K562 (cell line): Measurements from ENCODE around the gene FBL. TPM values are rescaled to one million over a fixed set of nuclear protein-coding genes. Genes with fewer than 3 reads are reported as not detected.

Source experiments
- BCL6 ChIP-seq: fragments of 250-450 bp; sonication (Bioruptor Pico); IDR thresholded peaks from 2 replicates; pipeline ENCODE4 v1.4.0; 2020
- CGGBP1 ChIP-seq: fragments of 250-450 bp; sonication (Bioruptor Pico); IDR thresholded peaks from 2 replicates; pipeline ENCODE4 v1.9.0; 2021; ENCODE audit warnings: mild to moderate bottlenecking
- CREB3L1 ChIP-seq: fragments of 450-650 bp; IDR thresholded peaks from 2 replicates; pipeline ENCODE4 v1.6.1; 2014; ENCODE audit warnings: low read depth, mild to moderate bottlenecking, moderate library complexity, borderline replicate concordance
- ETV6 ChIP-seq, 3 experiments: fragments of 150-350 bp in 1 of 3; sonication (generic) in 1 of 3; formaldehyde crosslinking in 1 of 3; IDR thresholded peaks; 2 replicates each; pipeline versions ENCODE4 v1.6.1 to v1.8.0; 2014 to 2022; ENCODE audit warnings: borderline replicate concordance in 2 of 3, low read depth in 2 of 3, antibody characterized with exemption in 1 of 3, low read length in 1 of 3, mild to moderate bottlenecking in 1 of 3, missing genetic modification reagents in 1 of 3
- FOS ChIP-seq: IDR thresholded peaks from 3 replicates; pipeline ENCODE4 v1.6.1; 2011; ENCODE audit not compliant: insufficient read length; ENCODE audit errors: extremely low read depth
- KLF10 ChIP-seq: fragments of 250-450 bp; sonication (Bioruptor Pico); IDR thresholded peaks from 2 replicates; pipeline ENCODE4 v1.6.1; 2021; ENCODE audit warnings: matching md5 sums
- NBN ChIP-seq: fragments of 450-650 bp; IDR thresholded peaks from 2 replicates; pipeline ENCODE4 v1.6.1; 2016; ENCODE audit warnings: low read depth, mild to moderate bottlenecking
- NFRKB ChIP-seq: fragments of 450-650 bp; IDR thresholded peaks from 2 replicates; pipeline ENCODE4 v1.6.1; 2016; ENCODE audit warnings: low read depth
- RAD51 ChIP-seq: fragments of 450-650 bp; IDR thresholded peaks from 2 replicates; pipeline ENCODE4 v1.7.1; 2016; ENCODE audit warnings: low read depth, mild to moderate bottlenecking, borderline replicate concordance
- SMARCA5 ChIP-seq: fragments of 450-650 bp; IDR thresholded peaks from 2 replicates; pipeline ENCODE4 v1.6.1; 2016
- SNRNP70 ChIP-seq: fragments of 200-400 bp; formaldehyde crosslinking; optimal IDR thresholded peaks from 2 replicates; pipeline ENCODE3; 2017; ENCODE audit warnings: low read depth, low read length
- ZBTB40 ChIP-seq, 2 experiments: fragments of 450-650 bp in 1 of 2; sonication (generic) in 1 of 2; formaldehyde crosslinking in 1 of 2; IDR thresholded peaks; 2 replicates each; pipeline versions ENCODE4 v1.7.1 to v1.9.0; 2016 to 2022; ENCODE audit warnings: inconsistent platforms in 1 of 2, mild to moderate bottlenecking in 1 of 2, missing genetic modification reagents in 1 of 2
- ZNF143 ChIP-seq: sonication (generic); formaldehyde crosslinking; IDR thresholded peaks from 2 replicates; pipeline ENCODE4 v1.9.0; 2022; ENCODE audit warnings: mild to moderate bottlenecking, missing genetic modification reagents
- ZNF184 ChIP-seq: sonication (generic); formaldehyde crosslinking; IDR thresholded peaks from 2 replicates; pipeline ENCODE4 v1.5.0; 2020; ENCODE audit warnings: missing genetic modification reagents
- ZNF75A ChIP-seq: fragments of 450-650 bp; formaldehyde crosslinking; IDR thresholded peaks from 2 replicates; pipeline ENCODE4 v1.4.0; 2020; ENCODE audit warnings: mild to moderate bottlenecking
- polyA plus RNA-seq, 8 experiments: library from polyadenylated mRNA; depleted of rRNA in 4 of 8; stranded (reverse) in 5 of 8; unstranded in 3 of 8; fragments of >200 nt; fragmentation: Nextera tagmentation in 2 of 8; fragmentation: Illumina TruSeq in 1 of 8; extraction: Ambion mirVana in 2 of 8; extraction: Trizol in 1 of 8; gene quantifications; 2 replicates each; pipeline versions ENCODE4 v1.2.1 to v1.2.3, GENCODE V29; 2011 to 2014; ENCODE audit warnings: inconsistent platforms in 1 of 8, missing spikeins in 1 of 8
- total RNA-seq, 7 experiments: library from RNA; depleted of rRNA in 6 of 7; stranded (reverse); fragments of >200 nt in 6 of 7; fragmentation: Illumina TruSeq in 2 of 7; extraction: Trizol in 2 of 7; gene quantifications; 2 replicates each; pipeline versions ENCODE4 v1.2.1 to v1.2.3, GENCODE V29; 2011 to 2021; ENCODE audit warnings: low replicate concordance in 1 of 7

FBL gene
- total and polyA plus RNA-seq, 9 of the 15 experiments (the other 6 are each of a cell fraction or from before 2014, with no cell fraction given): 201 to 1,696 (median 696) TPM

GRCh38 chr19:39846678-39847486, 703 bp upstream of the FBL start (continued):
- TF ChIP-seq CREB3L1 (no peak), ZNF184 (CRISPR knock-in tag) (no peak), BCL6 (no peak), KLF10 (CRISPR knock-in tag) (no peak), NFRKB (peak; percentile 41; the same call in 1 of the 2 replicates), ZNF143 (CRISPR knock-in tag) (no peak), SMARCA5 (peak; percentile 32; the same call in 1 of the 2 replicates), RAD51 (no peak), ZNF75A (CRISPR knock-in tag) (no peak), SNRNP70 (no peak), NBN (peak; percentile 74; the same call in 1 of the 2 replicates), ETV6 (IDR thresholded peaks at IDR 0.05; ENCODE audit: borderline replicate concordance in 1 of 2, low read depth in 2 of 2, low read length in 1 of 2) (0 out of 4 replicates have a peak, but pooled peaks of 1 of the 2 experiments have one; percentile 19), ETV6 (CRISPR knock-in tag; IDR thresholded peaks at IDR 0.05; ENCODE audit: borderline replicate concordance) (no peak), ZBTB40 (IDR thresholded peaks at IDR 0.05) (peak; percentile 71; the same call in 1 of the 2 replicates), ZBTB40 (CRISPR knock-in tag; IDR thresholded peaks at IDR 0.05) (no peak), FOS (no peak), CGGBP1 (no peak)
